ENCODE data around the gene SLC24A2.

SLC24A2 gene

GRCh38 chr9:19757745-19758144 is 31.1 kb downstream of the SLC24A2 start:
- DNase-seq (ENCODE audit: low read depth): no peak

DNA sequence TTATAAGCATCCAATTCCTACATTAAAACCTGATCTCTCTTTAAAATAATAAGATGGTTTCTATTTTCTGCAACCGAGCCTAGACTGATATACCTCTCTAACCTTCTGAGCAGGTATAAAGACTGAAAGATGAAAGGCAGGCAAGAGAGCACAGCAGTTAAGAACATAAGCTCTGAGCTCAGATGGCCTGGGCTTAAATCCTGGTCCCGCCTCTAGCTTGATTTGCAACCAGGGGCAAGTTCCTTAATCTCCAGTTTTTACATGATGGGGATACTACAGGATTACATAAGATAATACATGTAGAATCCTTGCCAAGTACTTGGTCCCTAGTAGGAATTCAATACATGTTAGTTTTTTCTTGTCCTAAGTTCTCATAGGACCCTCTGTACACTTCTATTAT is 33.9 kb downstream of the SLC24A2 start:
- DNase-seq (ENCODE audit: low read depth): no peak

DNA sequence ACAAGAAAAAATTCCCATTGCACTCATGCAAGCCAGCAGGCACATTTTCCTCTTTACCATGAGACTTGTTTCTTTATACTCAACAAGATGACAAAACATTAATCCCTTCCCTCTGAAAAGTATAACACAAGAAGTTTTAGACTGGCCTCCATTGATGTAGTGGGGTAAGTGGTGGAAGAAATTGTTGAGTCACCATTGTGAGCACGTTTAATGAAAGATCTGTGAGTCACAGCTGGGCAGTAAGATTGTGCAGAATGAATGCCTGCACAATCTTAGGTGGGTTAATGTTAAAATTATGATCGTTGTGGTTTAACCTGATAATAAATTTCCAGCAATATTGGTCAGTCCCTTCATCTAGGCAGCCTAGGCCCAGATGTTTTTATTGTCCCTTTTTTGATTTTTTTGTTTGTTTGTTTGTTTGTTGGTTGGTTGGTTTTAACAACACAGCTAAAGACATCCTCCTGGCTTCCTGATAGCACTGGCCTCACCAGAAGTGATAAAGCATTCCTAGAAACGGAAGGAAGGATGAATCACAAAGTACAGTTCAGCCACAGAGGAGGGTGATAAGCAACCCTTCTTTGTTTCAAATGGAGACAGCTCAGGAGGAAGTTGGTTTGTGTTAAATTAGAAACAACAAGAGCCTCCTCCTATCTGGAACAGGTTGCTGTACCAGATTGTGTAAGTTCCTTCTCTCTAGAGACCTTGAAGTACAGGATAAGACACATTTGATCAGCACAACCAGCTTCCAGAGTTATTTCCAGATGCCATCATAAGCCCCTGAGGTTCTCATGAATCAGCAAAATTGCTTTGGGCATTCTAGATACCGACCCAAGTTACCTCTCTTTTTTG is 40.3 kb downstream of the SLC24A2 start:
- peak; percentile 11 for DNase-seq (ENCODE audit: low read depth)

GRCh38 chr9:19746223-19746622 is 42.6 kb downstream of the SLC24A2 start:
- no peak for DNase-seq (ENCODE audit: low read depth)

DNA sequence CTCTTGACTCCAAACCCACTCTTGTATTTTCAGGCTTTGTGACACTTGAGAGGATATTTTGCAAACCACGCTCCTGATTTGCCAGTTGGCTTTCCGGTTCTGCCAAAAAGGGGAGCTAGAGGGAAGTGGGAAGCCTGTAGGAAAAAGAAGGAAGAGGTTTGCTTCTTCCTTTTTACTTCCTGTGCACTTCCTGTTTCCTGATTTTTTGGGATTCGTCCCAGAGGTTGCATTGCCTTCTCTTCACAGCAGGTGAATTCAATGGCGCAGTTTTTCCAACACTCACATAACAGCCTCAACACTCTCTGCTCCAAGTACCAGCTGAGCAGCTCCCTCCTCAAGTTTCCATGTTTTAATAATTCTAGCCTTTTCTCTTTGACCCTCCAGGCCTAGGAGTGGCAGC is 47.7 kb downstream of the SLC24A2 start:
- no peak for DNase-seq (ENCODE audit: low read depth)

Data from iris pigment epithelial cell (primary cell).